HG02970 (cell line): ENCODE data around the gene STX16.
"Not testable (repeated sequence)": the region's sequence is repeated elsewhere in the genome, so short reads cannot be mapped to it uniquely, and the experiment has no call there.

Source experiments
- ATAC-seq: cut with Tn5 transposase; IDR thresholded peaks from one replicate; pipeline ENCODE4 v1.9.1; 2021; ENCODE audit warnings: mild to moderate bottlenecking, moderate library complexity, moderate number of reproducible peaks; ENCODE audit not compliant: unreplicated experiment, low FRiP score

STX16 gene

DNA sequence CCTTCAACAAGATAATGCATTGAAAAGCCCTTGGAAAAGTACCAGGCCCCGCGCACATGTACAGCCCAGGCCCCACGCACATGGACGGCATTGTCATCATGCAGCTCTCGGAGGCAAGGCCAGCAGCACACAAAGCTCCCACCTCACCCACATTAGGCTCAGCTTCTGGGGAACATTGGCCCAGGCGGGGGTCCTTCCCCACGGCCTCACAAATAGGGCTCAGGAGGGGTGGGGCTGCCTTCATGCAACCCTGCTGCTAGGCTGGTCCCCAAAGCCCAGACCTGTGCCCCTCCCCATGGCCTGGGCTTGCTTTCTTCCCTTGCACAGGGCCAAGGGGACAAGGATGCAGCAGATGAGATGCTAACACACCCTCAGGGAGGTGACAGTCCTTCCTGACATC lies 68.2 kb downstream of the STX16 start:
- ATAC-seq = no peak

DNA sequence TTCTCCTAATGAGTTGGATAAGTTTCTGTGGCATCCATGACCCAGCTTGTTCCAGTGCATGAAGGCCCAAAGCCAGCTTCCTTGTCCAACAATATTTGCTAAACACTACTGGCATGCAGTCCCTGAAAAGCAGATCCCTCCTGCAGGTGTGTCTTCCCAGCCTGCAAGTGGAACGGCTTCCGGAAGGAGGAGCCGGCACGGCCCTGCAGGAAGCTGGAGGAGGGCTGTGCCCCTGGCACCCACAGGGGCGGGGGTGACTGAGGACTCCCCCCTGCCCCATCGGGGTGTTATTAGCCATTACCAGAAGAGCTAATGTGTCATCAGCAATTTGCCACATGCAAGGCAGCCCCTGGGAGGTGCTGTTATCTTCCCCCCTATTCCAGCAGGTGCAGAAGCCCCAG lies 68.9 kb downstream of the STX16 start:
- no peak for ATAC-seq

- no peak for ATAC-seq
These were observed 69.8 kb downstream of the STX16 start for GRCh38 chr20:58720890-58721289.

DNA sequence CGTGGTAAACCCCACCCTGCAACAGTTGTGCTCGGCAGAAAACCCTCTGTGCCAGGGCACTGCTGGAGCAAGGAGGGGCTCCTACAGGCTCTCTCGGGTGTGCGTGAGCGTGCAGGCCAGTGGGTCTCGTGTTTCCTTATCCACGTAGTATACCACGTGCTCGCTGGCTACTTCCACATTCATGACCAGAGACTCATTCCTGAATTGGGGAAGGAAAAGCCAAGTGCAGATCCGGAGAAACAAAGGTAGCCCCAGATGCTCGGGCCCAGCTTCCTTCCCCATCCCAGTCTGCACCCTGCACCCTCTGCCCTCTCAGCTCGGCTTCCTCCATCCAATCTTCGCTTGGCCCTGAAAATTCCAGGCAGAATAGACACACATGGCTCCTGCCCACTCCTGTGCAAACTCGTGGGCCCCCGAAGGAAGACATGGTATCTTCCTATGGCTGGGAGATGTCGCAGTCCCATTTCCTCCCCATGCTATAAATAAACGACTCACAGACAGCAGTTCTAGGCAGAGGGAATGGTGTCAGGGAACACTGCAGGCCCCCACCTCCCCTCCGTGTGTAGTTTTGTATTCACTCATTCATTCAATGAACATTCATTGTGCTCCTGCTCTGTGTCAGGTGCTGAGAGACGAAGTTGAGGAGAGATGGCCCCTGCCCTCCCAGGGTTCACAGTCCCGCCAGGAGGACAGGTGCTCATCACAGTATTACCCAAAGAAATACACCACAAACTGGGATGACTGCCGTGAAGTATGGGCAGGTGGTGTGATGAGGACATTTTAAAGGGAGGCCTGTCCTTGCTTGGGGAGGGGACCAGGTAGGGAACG lies 71.1 kb downstream of the STX16 start:
- ATAC-seq = no peak

DNA sequence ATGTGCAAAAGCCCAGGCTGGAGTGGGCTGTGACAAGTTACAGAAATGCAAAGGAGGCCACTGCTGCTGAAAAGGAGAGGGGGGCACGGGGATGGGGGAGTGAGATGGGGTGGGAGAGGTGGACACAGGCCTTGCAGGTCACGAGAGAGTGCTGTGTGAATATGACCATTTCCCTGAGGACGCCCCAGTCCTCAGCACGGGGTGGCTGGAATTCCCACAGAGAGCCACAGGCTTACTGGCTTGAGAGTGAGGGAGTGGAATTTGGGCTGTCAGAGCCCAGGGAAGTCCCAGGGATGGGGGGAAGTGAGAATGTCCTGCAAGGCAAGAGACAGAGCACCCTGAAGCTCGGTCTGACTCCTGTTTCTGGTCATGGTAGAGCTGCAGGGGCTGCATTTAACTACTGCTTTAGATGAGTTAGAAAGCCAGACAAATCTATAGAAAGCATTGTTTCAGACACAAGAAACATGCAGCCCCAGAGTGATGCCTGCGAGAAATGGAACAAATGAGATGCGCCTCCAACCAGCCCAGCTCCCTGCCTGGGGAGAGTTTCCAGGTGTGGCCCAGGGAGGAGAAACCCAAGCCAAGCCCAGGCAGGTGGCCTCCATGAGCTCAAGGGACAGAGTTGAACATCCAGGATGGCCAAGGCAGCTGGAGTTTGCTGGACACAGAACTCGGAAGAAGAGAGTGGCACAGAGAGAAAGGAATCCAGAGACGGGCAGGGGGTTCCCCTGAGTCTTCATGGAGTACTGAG lies 72.0 kb downstream of the STX16 start:
- ATAC-seq = no peak

DNA sequence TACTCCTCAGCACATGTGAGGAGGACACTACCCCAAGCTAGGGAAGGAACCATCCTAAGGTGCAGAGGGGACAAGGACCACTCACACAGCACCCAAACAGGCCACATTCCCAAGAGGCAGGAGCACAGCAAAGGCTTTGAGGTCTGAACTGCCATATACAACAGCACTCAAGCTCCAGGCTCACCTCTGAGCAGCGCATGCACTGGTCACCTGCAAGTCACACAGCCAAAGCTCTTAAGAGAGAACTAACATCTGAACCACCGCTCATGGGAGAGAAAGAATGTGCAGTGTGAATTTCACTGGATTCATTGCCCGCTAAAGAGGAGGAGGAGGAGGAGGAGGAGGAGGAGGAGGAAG lies 72.5 kb downstream of the STX16 start:
- ATAC-seq = no peak

DNA sequence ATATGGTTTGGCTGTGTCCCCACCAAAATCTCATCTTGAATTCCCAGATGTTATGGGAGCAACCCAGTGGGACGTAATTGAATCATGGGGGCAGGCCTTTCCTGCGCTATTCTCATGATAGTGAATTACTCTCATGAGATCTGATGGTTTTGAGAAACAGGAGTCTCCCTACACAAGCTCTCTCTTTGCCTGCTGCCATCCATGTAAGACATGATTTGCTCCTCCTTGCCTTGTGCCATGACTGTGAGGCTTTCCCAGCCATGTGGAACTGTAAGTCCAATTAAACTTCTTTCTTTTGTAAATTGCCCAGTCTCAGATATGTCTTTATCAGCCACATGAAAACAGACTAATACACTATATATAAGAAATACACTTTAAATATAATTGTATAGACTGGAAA lies 75.1 kb downstream of the STX16 start:
- ATAC-seq = not testable (repeated sequence)
